Nephron progenitor cell (in vitro differentiated cells): ENCODE results near the gene ADCK2.
"Not testable (repeated sequence)": the region's sequence is repeated elsewhere in the genome, so short reads cannot be mapped to it uniquely, and the experiment has no call there.

Experiments used
- DNase-seq: peaks from one replicate; pipeline ENCODE4 v3.0.0; 2021
- H3K27ac Mint-ChIP-seq: 2 replicates; pipeline ENCODE4 v1.8.0; 2021; ENCODE audit warnings: mild to moderate bottlenecking, moderate library complexity, mixed read lengths
- H3K27me3 Mint-ChIP-seq: 2 replicates; pipeline ENCODE4 v1.8.0; 2021; ENCODE audit warnings: mild to moderate bottlenecking, low read depth, mixed read lengths; ENCODE audit not compliant: poor library complexity
- H3K36me3 Mint-ChIP-seq: 2 replicates; pipeline ENCODE4 v1.8.0; 2021; ENCODE audit warnings: low read depth, mixed read lengths
- H3K4me1 Mint-ChIP-seq: 2 replicates; pipeline ENCODE4 v1.8.0; 2021; ENCODE audit warnings: mixed read lengths
- H3K4me3 Mint-ChIP-seq: 2 replicates; pipeline ENCODE4 v1.8.0; 2021; ENCODE audit warnings: mild to moderate bottlenecking, moderate library complexity, mixed read lengths
- H3K9me3 Mint-ChIP-seq: 2 replicates; pipeline ENCODE4 v1.8.0; 2021; ENCODE audit warnings: mild to moderate bottlenecking, moderate library complexity, mixed read lengths
- CTCF ChIP-seq: fragments of 200-600 bp; sonication (generic); IDR thresholded peaks from 2 replicates; pipeline ENCODE4 v1.5.0; 2021; ENCODE audit warnings: antibody characterized with exemption

Gene ADCK2

GRCh38 chr7:140672382-140673062, at the start of gene ADCK2:
TSS of gene ADCK2 (plus strand) at chr7:140672945. CDS start at chr7:140673331, 386 bp downstream.
- Mint-ChIP-seq H3K4me3 (peak within 1 kb of the TSS; percentile 84), H3K27me3 (peaks cover 42% of the 10 kb centered on the region), H3K4me1 (peaks cover 46% of the 10 kb centered on the region), H3K36me3 (no peaks in the 10 kb centered on the region), H3K9me3 (no peaks in the 10 kb centered on the region), H3K27ac (no peak within 1 kb of the TSS)
- DNase-seq, result peak; percentile 64
- no peak for TF ChIP-seq CTCF

GRCh38 chr7:140623980-140624379, 48.8 kb upstream of the ADCK2 start:
- no peak for DNase-seq
- no peak overlapping the region for H3K4me3 Mint-ChIP-seq
- H3K27ac Mint-ChIP-seq, result peak overlapping the region; percentile 95
- no peaks in the 10 kb centered on the region for H3K27me3 Mint-ChIP-seq
- peaks cover 27% of the 10 kb centered on the region for H3K4me1 Mint-ChIP-seq
- TF ChIP-seq CTCF, result no peak
- no peaks in the 10 kb centered on the region for H3K9me3 Mint-ChIP-seq
- H3K36me3 Mint-ChIP-seq, result peaks cover 30% of the 10 kb centered on the region

- peak overlapping the region; percentile 26 for H3K4me3 Mint-ChIP-seq
- peaks cover 27% of the 10 kb centered on the region for H3K4me1 Mint-ChIP-seq
- DNase-seq, result no peak
- H3K9me3 Mint-ChIP-seq, result no peaks in the 10 kb centered on the region
- H3K36me3 Mint-ChIP-seq, result peaks cover 37% of the 10 kb centered on the region
- peak overlapping the region; percentile 95 for H3K27ac Mint-ChIP-seq
- H3K27me3 Mint-ChIP-seq, result no peaks in the 10 kb centered on the region
- TF ChIP-seq CTCF, result no peak
These were observed 48.2 kb upstream of the ADCK2 start for GRCh38 chr7:140624392-140625191.

GRCh38 chr7:140625192-140625558, 47.6 kb upstream of the ADCK2 start:
- not testable (repeated sequence) for H3K9me3 Mint-ChIP-seq, H3K4me3 Mint-ChIP-seq, H3K27me3 Mint-ChIP-seq, DNase-seq
- Mint-ChIP-seq H3K36me3 (peaks cover 38% of the 10 kb centered on the region), H3K27ac (peak overlapping the region; percentile 95), H3K4me1 (peaks cover 27% of the 10 kb centered on the region)

- Mint-ChIP-seq H3K9me3 (no peaks in the 10 kb centered on the region), H3K4me3 (no peak overlapping the region), H3K36me3 (peaks cover 43% of the 10 kb centered on the region), H3K4me1 (peaks cover 27% of the 10 kb centered on the region), H3K27me3 (no peaks in the 10 kb centered on the region), H3K27ac (peak overlapping the region; percentile 74)
- DNase-seq, result no peak
- TF ChIP-seq CTCF, result no peak
These were observed 46.6 kb upstream of the ADCK2 start for GRCh38 chr7:140625908-140626868.

GRCh38 chr7:140631021-140631420, 41.7 kb upstream of the ADCK2 start:
- Mint-ChIP-seq H3K27ac (no peak overlapping the region), H3K27me3 (peaks cover 3% of the 10 kb centered on the region), H3K4me1 (peaks cover 25% of the 10 kb centered on the region), H3K4me3 (no peak overlapping the region), H3K9me3 (no peaks in the 10 kb centered on the region), H3K36me3 (peaks cover 46% of the 10 kb centered on the region)
- TF ChIP-seq CTCF, result no peak
- no peak for DNase-seq
